Liver (tissue), 9 donors: ENCODE results near the gene CRNN. TPM values are rescaled to one million over a fixed set of nuclear protein-coding genes. Genes with fewer than 3 reads are reported as not detected.

Experiments used
- DNase-seq: peaks from one replicate; pipeline ENCODE4 v3.0.0-alpha.2; 2017; ENCODE audit warnings: low spot score
- H3K27ac ChIP-seq, 2 donors: one replicate each; pipeline ENCODE4 v1.7.0; 2013; ENCODE audit warnings: inconsistent platforms in 2 of 2, low read length in 2 of 2, control low read depth in 1 of 2, low read depth in 1 of 2, mild to moderate bottlenecking in 1 of 2
- H3K27me3 ChIP-seq, 4 donors: one replicate each; pipeline versions ENCODE4 v1.6.1 to v1.7.0; 2013; ENCODE audit warnings: low read length in 3 of 4, inconsistent platforms in 1 of 4, mild to moderate bottlenecking in 1 of 4, moderate library complexity in 1 of 4; ENCODE audit not compliant: control insufficient read depth in 4 of 4, insufficient read depth in 4 of 4
- H3K36me3 ChIP-seq, 4 donors: one replicate each; pipeline versions ENCODE4 v1.6.1 to v1.7.0; 2013; ENCODE audit warnings: low read length in 3 of 4, mild to moderate bottlenecking in 3 of 4, low read depth in 1 of 4, moderate library complexity in 1 of 4; ENCODE audit not compliant: control insufficient read depth in 4 of 4, insufficient read depth in 3 of 4
- H3K4me1 ChIP-seq, 4 donors: one replicate each; pipeline versions ENCODE4 v1.6.1 to v1.7.0; 2013; ENCODE audit warnings: low read length in 3 of 4, mild to moderate bottlenecking in 3 of 4, moderate library complexity in 1 of 4; ENCODE audit not compliant: control insufficient read depth in 4 of 4, insufficient read depth in 4 of 4
- H3K4me3 ChIP-seq, 3 donors: one replicate each; pipeline versions ENCODE4 v1.6.1 to v1.7.0; 2013; ENCODE audit warnings: low read length in 3 of 3, control low read depth in 1 of 3, low read depth in 1 of 3, mild to moderate bottlenecking in 1 of 3
- H3K9ac ChIP-seq, 2 donors: one replicate each; pipeline ENCODE4 v1.7.0; 2013; ENCODE audit warnings: low read length in 2 of 2, mild to moderate bottlenecking in 2 of 2, moderate library complexity in 2 of 2, control low read depth in 1 of 2, low read depth in 1 of 2
- H3K9me3 ChIP-seq, 4 donors: one replicate each; pipeline versions ENCODE4 v1.6.1 to v1.7.0; 2013; ENCODE audit warnings: low read length in 3 of 4; ENCODE audit not compliant: control insufficient read depth in 4 of 4
- ATF3 ChIP-seq: IDR thresholded peaks from 2 replicates; pipeline ENCODE4 v1.6.1; 2016; ENCODE audit warnings: antibody characterized with exemption
- CTCF ChIP-seq: fragments of 150-350 bp; IDR thresholded peaks from 2 replicates; pipeline ENCODE4 v1.5.1; 2017; ENCODE audit warnings: improper control_type of control experiment, low read depth, low read length; ENCODE audit not compliant: missing input control
- EGR1 ChIP-seq, 2 donors: IDR thresholded peaks; 2 replicates each; pipeline ENCODE4 v1.6.1; 2016 to 2018; ENCODE audit warnings: antibody characterized with exemption in 2 of 2, low read depth in 2 of 2
- FOXA1 ChIP-seq: IDR thresholded peaks from 2 replicates; pipeline ENCODE4 v1.6.1; 2016; ENCODE audit warnings: antibody characterized with exemption
- FOXA2 ChIP-seq: IDR thresholded peaks from 2 replicates; pipeline ENCODE4 v1.6.1; 2016; ENCODE audit warnings: antibody characterized with exemption
- GABPA ChIP-seq, 2 donors: IDR thresholded peaks in 1 of 2; conservative IDR thresholded peaks in 1 of 2; 2 replicates each; pipeline ENCODE4 v1.6.1; 2016; ENCODE audit warnings: antibody characterized with exemption in 2 of 2, mild to moderate bottlenecking in 1 of 2, moderate library complexity in 1 of 2
- HNF4A ChIP-seq, 2 donors: conservative IDR thresholded peaks; 2 replicates each; pipeline ENCODE4 v1.6.1; 2016; ENCODE audit warnings: antibody characterized with exemption in 2 of 2, mild to moderate bottlenecking in 2 of 2
- HNF4G ChIP-seq: IDR thresholded peaks from 2 replicates; pipeline ENCODE4 v1.6.1; 2016; ENCODE audit warnings: antibody characterized with exemption
- JUND ChIP-seq, 2 donors: IDR thresholded peaks; 2 replicates each; pipeline ENCODE4 v1.6.1; 2016; ENCODE audit warnings: antibody characterized with exemption in 2 of 2
- MAX ChIP-seq: IDR thresholded peaks from 2 replicates; pipeline ENCODE4 v1.6.1; 2016; ENCODE audit warnings: antibody characterized with exemption
- NR2F2 ChIP-seq: IDR thresholded peaks from 2 replicates; pipeline ENCODE4 v1.6.1; 2016; ENCODE audit warnings: antibody characterized with exemption
- RAD21 ChIP-seq, 2 donors: IDR thresholded peaks; 2 replicates each; pipeline ENCODE4 v1.6.1; 2016; ENCODE audit warnings: antibody characterized with exemption in 2 of 2, mild to moderate bottlenecking in 2 of 2
- REST ChIP-seq: IDR thresholded peaks from 2 replicates; pipeline ENCODE4 v1.6.1; 2016; ENCODE audit warnings: antibody characterized with exemption, mild to moderate bottlenecking
- RXRA ChIP-seq, 2 donors: IDR thresholded peaks; 2 replicates each; pipeline ENCODE4 v1.6.1; 2017 to 2018; ENCODE audit warnings: antibody characterized with exemption in 2 of 2, mild to moderate bottlenecking in 1 of 2
- SP1 ChIP-seq: IDR thresholded peaks from 2 replicates; pipeline ENCODE4 v1.6.1; 2018; ENCODE audit warnings: antibody characterized with exemption, mild to moderate bottlenecking
- TAF1 ChIP-seq: conservative IDR thresholded peaks from 2 replicates; pipeline ENCODE4 v1.6.1; 2016; ENCODE audit warnings: antibody characterized with exemption, mild to moderate bottlenecking
- YY1 ChIP-seq: IDR thresholded peaks from 2 replicates; pipeline ENCODE4 v1.6.1; 2016; ENCODE audit warnings: antibody characterized with exemption, mild to moderate bottlenecking
- ZBTB33 ChIP-seq: IDR thresholded peaks from 2 replicates; pipeline ENCODE4 v1.6.1; 2016; ENCODE audit warnings: antibody characterized with exemption
- WGBS: extraction: QIAGEN DNeasy Blood & Tissue Kit; methylation state at CpG from one replicate; pipeline ENCODE4 v1.1.7; 2013; 5-methylcytosine and 5-hydroxymethylcytosine counted together
- polyA plus RNA-seq, 2 donors: library from polyadenylated mRNA; stranded (reverse) in 1 of 2; unstranded in 1 of 2; fragments of 200-250 nt in 1 of 2; fragments of >200 nt in 1 of 2; fragmentation: Nextera tagmentation in 1 of 2; extraction: Ambion mirVana in 1 of 2; gene quantifications; one replicate each; pipeline versions ENCODE4 v1.2.1 to v1.2.3, GENCODE V29; 2013 to 2015
- total RNA-seq, 2 donors: library from RNA; depleted of rRNA; stranded (reverse); fragments of >200 nt; gene quantifications; one replicate each; pipeline ENCODE4 v1.2.3, GENCODE V29; 2014
- donor health status: healthy.
- donor health status: healthy.
- donor health status: healthy.
- donor health status: healthy.
- donor health status: healthy.

CRNN gene
- total and polyA plus RNA-seq, 4 donors, result 0.05 to 0.22 TPM; not detected in 2

- TF ChIP-seq ATF3, result no peak
- no peak for TF ChIP-seq TAF1
Observed at GRCh38 chr1:152442301-152442700, 28.2 kb upstream of the CRNN start (continued).

GRCh38 chr1:152441756-152442155 is 27.7 kb upstream of the CRNN start:
- DNase-seq, result no peak
- H3K27me3 ChIP-seq, result no peaks in the 10 kb centered on the region
- H3K9ac ChIP-seq, result no peak overlapping the region
- H3K4me1 ChIP-seq, result peaks cover 0 to 4% (median 0%) of the 10 kb centered on the region in 4 donors
- 92% methylated on average over 2 of the region's 2 CpGs for WGBS
- H3K9me3 ChIP-seq, result no peaks in the 10 kb centered on the region
- no peak overlapping the region for H3K4me3 ChIP-seq
- TF ChIP-seq GABPA (IDR thresholded peaks at IDR 0.05 in 1 of 2, conservative IDR thresholded peaks at IDR 0.05 in 1 of 2) (no peak), HNF4A (conservative IDR thresholded peaks at IDR 0.05) (no peak), FOXA2 (no peak), RXRA (IDR thresholded peaks at IDR 0.05) (no peak), HNF4G (no peak), REST (no peak), YY1 (no peak), FOXA1 (no peak), CTCF (no peak), JUND (IDR thresholded peaks at IDR 0.05) (no peak), MAX (no peak), SP1 (no peak), EGR1 (IDR thresholded peaks at IDR 0.05; ENCODE audit: low read depth in 2 of 2) (no peak), ZBTB33 (no peak), ATF3 (no peak), NR2F2 (no peak), RAD21 (IDR thresholded peaks at IDR 0.05) (no peak), TAF1 (no peak)
- H3K36me3 ChIP-seq, result no peaks in the 10 kb centered on the region
- no peak overlapping the region for H3K27ac ChIP-seq
